Endodermal cell (in vitro differentiated cells): Measurements from ENCODE around the gene ATF3. TPM values are rescaled to one million over a fixed set of nuclear protein-coding genes. Genes with fewer than 3 reads are reported as not detected.
A peak's percentile ranks its signal among the peaks of the same experiment; 100 is the strongest.

Source experiments
- DNase-seq: peaks from one replicate; pipeline ENCODE4 v3.0.0-alpha.2; 2017
- H3K27ac ChIP-seq: 2 replicates; pipeline ENCODE4 v1.5.1; 2013; ENCODE audit warnings: mild to moderate bottlenecking, low read depth, low read length, moderate library complexity
- H3K27me3 ChIP-seq: 2 replicates; pipeline ENCODE4 v1.6.1; 2013; ENCODE audit warnings: mild to moderate bottlenecking, low read length, moderate library complexity; ENCODE audit not compliant: insufficient read depth, control insufficient read depth, poor library complexity, severe bottlenecking
- H3K36me3 ChIP-seq: 2 replicates; pipeline ENCODE4 v1.7.0; 2013; ENCODE audit warnings: mild to moderate bottlenecking, low read length, moderate library complexity; ENCODE audit not compliant: control insufficient read depth, insufficient read depth
- H3K4me1 ChIP-seq: one replicate; pipeline ENCODE4 v1.7.0; 2013; ENCODE audit warnings: low read length; ENCODE audit not compliant: control insufficient read depth, insufficient read depth
- H3K4me3 ChIP-seq: 2 replicates; pipeline ENCODE4 v1.5.1; 2013; ENCODE audit warnings: mild to moderate bottlenecking, low read length, moderate library complexity
- H3K9ac ChIP-seq: 2 replicates; pipeline ENCODE4 v1.6.1; 2013; ENCODE audit warnings: mild to moderate bottlenecking, low read length, moderate library complexity; ENCODE audit not compliant: poor library complexity, severe bottlenecking; ENCODE audit errors: extremely low read depth
- H3K9me3 ChIP-seq: 2 replicates; pipeline ENCODE4 v1.6.1; 2013; ENCODE audit warnings: mild to moderate bottlenecking, low read length, moderate library complexity; ENCODE audit not compliant: control insufficient read depth
- H3K27ac Mint-ChIP-seq: 2 replicates; pipeline ENCODE4 v1.8.0; 2020; ENCODE audit warnings: mixed read lengths
- H3K27me3 Mint-ChIP-seq: 2 replicates; pipeline ENCODE4 v1.8.0; 2021; ENCODE audit warnings: mild to moderate bottlenecking, mixed read lengths; ENCODE audit not compliant: insufficient read depth
- H3K36me3 Mint-ChIP-seq: 2 replicates; pipeline ENCODE4 v1.8.0; 2020; ENCODE audit warnings: low read depth, mixed read lengths
- H3K4me1 Mint-ChIP-seq: 2 replicates; pipeline ENCODE4 v1.8.0; 2020; ENCODE audit warnings: mixed read lengths
- H3K4me3 Mint-ChIP-seq: 2 replicates; pipeline ENCODE4 v1.8.0; 2020; ENCODE audit warnings: mild to moderate bottlenecking, moderate library complexity, mixed read lengths
- H3K9me3 Mint-ChIP-seq: 2 replicates; pipeline ENCODE4 v1.8.0; 2020; ENCODE audit warnings: mild to moderate bottlenecking, mixed read lengths
- WGBS, 2 experiments: methylation state at CpG; one replicate each; pipeline versions ENCODE4 v1.1.5 to v1.1.7; 2013; ENCODE audit warnings: missing lambda C conversion rate in 2 of 2, mixed read lengths in 1 of 2; ENCODE audit not compliant: insufficient coverage in 1 of 2, insufficient read length in 1 of 2; 5-methylcytosine and 5-hydroxymethylcytosine counted together
- total RNA-seq, 2 donors: library from RNA; stranded (reverse); fragmentation: NEBNext Ultra II Directional in 1 of 2; extraction: Animal tissue kit (Norgen Biotek cat#: 25700) in 1 of 2; gene quantifications; 2 replicates in 1 of 2; 3 replicates in 1 of 2; pipeline ENCODE4 v1.2.1, GENCODE V29; 2021
- TF ChIP-seq, protein P1 (sequence below): fragments of 200-600 bp; sonication (generic); conservative IDR thresholded peaks from 2 replicates; pipeline ENCODE4 v1.5.0; 2021; ENCODE audit warnings: antibody characterized with exemption, mild to moderate bottlenecking

The ATF3 gene
- total RNA-seq, 2 donors from 2014 or later = 12.6 to 24.0 TPM

GRCh38 chr1:212595787-212596714 lies 12.5 kb upstream of the ATF3 start:
- Mint-ChIP-seq H3K27ac (no peak overlapping the region), H3K9me3 (no peaks in the 10 kb centered on the region), H3K27me3 (peaks cover 31% of the 10 kb centered on the region), H3K4me3 (no peak overlapping the region), H3K4me1 (peaks cover 14% of the 10 kb centered on the region), H3K36me3 (no peaks in the 10 kb centered on the region)
- DNase-seq = peak; percentile 71
- Histone ChIP-seq H3K9ac (no peak overlapping the region), H3K27ac (no peak overlapping the region), H3K4me3 (no peak overlapping the region), H3K9me3 (no peaks in the 10 kb centered on the region), H3K27me3 (peaks cover 7% of the 10 kb centered on the region), H3K36me3 (no peaks in the 10 kb centered on the region), H3K4me1 (no peaks in the 10 kb centered on the region)
- WGBS, 2 experiments = 60 to 81% methylated on average over 1 to 7 of the region's 8 CpGs
- TF ChIP-seq, protein P1, sequence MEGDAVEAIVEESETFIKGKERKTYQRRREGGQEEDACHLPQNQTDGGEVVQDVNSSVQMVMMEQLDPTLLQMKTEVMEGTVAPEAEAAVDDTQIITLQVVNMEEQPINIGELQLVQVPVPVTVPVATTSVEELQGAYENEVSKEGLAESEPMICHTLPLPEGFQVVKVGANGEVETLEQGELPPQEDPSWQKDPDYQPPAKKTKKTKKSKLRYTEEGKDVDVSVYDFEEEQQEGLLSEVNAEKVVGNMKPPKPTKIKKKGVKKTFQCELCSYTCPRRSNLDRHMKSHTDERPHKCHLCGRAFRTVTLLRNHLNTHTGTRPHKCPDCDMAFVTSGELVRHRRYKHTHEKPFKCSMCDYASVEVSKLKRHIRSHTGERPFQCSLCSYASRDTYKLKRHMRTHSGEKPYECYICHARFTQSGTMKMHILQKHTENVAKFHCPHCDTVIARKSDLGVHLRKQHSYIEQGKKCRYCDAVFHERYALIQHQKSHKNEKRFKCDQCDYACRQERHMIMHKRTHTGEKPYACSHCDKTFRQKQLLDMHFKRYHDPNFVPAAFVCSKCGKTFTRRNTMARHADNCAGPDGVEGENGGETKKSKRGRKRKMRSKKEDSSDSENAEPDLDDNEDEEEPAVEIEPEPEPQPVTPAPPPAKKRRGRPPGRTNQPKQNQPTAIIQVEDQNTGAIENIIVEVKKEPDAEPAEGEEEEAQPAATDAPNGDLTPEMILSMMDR = peak; percentile 81

DNA sequence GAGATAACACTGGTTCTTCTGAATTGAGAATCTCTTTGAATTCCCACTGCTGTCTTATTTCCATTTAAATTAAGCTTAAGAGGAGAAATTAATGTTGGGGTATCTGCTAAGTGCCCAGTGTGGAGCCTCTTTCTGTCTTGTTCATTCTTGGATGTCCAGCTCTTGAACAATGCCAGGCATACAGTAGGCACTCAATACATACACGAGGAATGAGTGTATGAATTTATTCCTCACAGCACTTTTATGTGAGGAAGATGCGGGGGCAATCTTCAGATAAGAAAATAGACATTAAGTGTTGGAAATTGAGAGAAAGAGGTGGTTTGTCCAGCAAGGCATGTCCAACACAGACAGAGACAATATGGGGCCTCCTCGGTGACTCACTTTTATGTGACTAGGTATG lies 11.8 kb upstream of the ATF3 start:
- H3K9ac ChIP-seq = no peak overlapping the region
- H3K4me1 Mint-ChIP-seq = peaks cover 14% of the 10 kb centered on the region
- H3K9me3 ChIP-seq = no peaks in the 10 kb centered on the region
- TF ChIP-seq, protein P1 = no peak
- peak; percentile 7 for DNase-seq
- H3K27ac Mint-ChIP-seq = no peak overlapping the region
- peaks cover 36% of the 10 kb centered on the region for H3K27me3 Mint-ChIP-seq
- no peaks in the 10 kb centered on the region for H3K36me3 ChIP-seq
- no peak overlapping the region for H3K4me3 ChIP-seq
- H3K4me1 ChIP-seq = no peaks in the 10 kb centered on the region
- H3K36me3 Mint-ChIP-seq = no peaks in the 10 kb centered on the region
- WGBS, 2 experiments = 96 to 100% methylated on average over 3 of the region's 3 CpGs
- H3K4me3 Mint-ChIP-seq = no peak overlapping the region
- no peaks in the 10 kb centered on the region for H3K9me3 Mint-ChIP-seq
- no peak overlapping the region for H3K27ac ChIP-seq
- peaks cover 15% of the 10 kb centered on the region for H3K27me3 ChIP-seq

- WGBS, 2 experiments = 92 to 96% methylated on average over 3 to 4 of the region's 4 CpGs
- H3K27ac ChIP-seq = no peak overlapping the region
- peaks cover 43% of the 10 kb centered on the region for H3K27me3 Mint-ChIP-seq
- H3K4me1 Mint-ChIP-seq = peaks cover 14% of the 10 kb centered on the region
- H3K36me3 Mint-ChIP-seq = no peaks in the 10 kb centered on the region
- H3K4me3 ChIP-seq = no peak overlapping the region
- H3K9me3 ChIP-seq = no peaks in the 10 kb centered on the region
- no peak for DNase-seq
- no peak overlapping the region for H3K27ac Mint-ChIP-seq
- no peak overlapping the region for H3K4me3 Mint-ChIP-seq
- no peaks in the 10 kb centered on the region for H3K9me3 Mint-ChIP-seq
- no peak overlapping the region for H3K9ac ChIP-seq
- H3K36me3 ChIP-seq = no peaks in the 10 kb centered on the region
- TF ChIP-seq, protein P1 = no peak
- H3K27me3 ChIP-seq = peaks cover 22% of the 10 kb centered on the region
- no peaks in the 10 kb centered on the region for H3K4me1 ChIP-seq
These were observed 11.1 kb upstream of the ATF3 start for GRCh38 chr1:212597487-212597886.
